Measurements from ENCODE around the gene PAFAH1B2.

Gene PAFAH1B2

GRCh38 chr11:117143390-117143789 is 697 bp upstream of the PAFAH1B2 start:
- no peak for DNase-seq
- Histone ChIP-seq H3K36me3 (peaks cover 32% of the 10 kb centered on the region), H3K4me1 (no peaks in the 10 kb centered on the region), H3K4me3 (ENCODE audit: low read depth, low read length) (peak overlapping the region; percentile 83), H3K27me3 (no peaks in the 10 kb centered on the region), H3K9me3 (no peaks in the 10 kb centered on the region)
- TF ChIP-seq CTCF (IDR thresholded peaks at IDR 0.05; ENCODE audit: low read depth, low read length): no peak

GRCh38 chr11:117144477-117145392 is 648 bp downstream of the PAFAH1B2 start:
- Histone ChIP-seq H3K27me3 (no peaks in the 10 kb centered on the region), H3K36me3 (peaks cover 37% of the 10 kb centered on the region), H3K4me3 (ENCODE audit: low read depth, low read length) (peak overlapping the region; percentile 83), H3K4me1 (no peaks in the 10 kb centered on the region), H3K9me3 (no peaks in the 10 kb centered on the region)
- TF ChIP-seq CTCF (IDR thresholded peaks at IDR 0.05; ENCODE audit: low read depth, low read length): no peak
- DNase-seq: peak; percentile 65

GRCh38 chr11:117145393-117145761 is 1.3 kb downstream of the PAFAH1B2 start:
- peaks cover 37% of the 10 kb centered on the region for H3K36me3 ChIP-seq
- DNase-seq: peak; percentile 21
- TF ChIP-seq CTCF (IDR thresholded peaks at IDR 0.05; ENCODE audit: low read depth, low read length): peak; percentile 41

GRCh38 chr11:117146521-117146920 is 2.4 kb downstream of the PAFAH1B2 start:
- Histone ChIP-seq H3K4me3 (ENCODE audit: low read depth, low read length) (no peak overlapping the region), H3K9me3 (no peaks in the 10 kb centered on the region), H3K27me3 (no peaks in the 10 kb centered on the region), H3K4me1 (no peaks in the 10 kb centered on the region), H3K36me3 (peaks cover 37% of the 10 kb centered on the region)
- no peak for DNase-seq
- no peak for TF ChIP-seq CTCF (IDR thresholded peaks at IDR 0.05; ENCODE audit: low read depth, low read length)

More at GRCh38 chr11:117145393-117145761, 1.3 kb downstream of the PAFAH1B2 start:
- H3K4me3 ChIP-seq (ENCODE audit: low read depth, low read length): peak overlapping the region; percentile 83
- H3K4me1 ChIP-seq: no peaks in the 10 kb centered on the region
- H3K27me3 ChIP-seq: no peaks in the 10 kb centered on the region
- H3K9me3 ChIP-seq: no peaks in the 10 kb centered on the region

GRCh38 chr11:117152066-117152465 is 8.0 kb downstream of the PAFAH1B2 start:
- no peak for DNase-seq
- no peaks in the 10 kb centered on the region for H3K27me3 ChIP-seq
- H3K36me3 ChIP-seq: peaks cover 51% of the 10 kb centered on the region
- no peak overlapping the region for H3K4me3 ChIP-seq (ENCODE audit: low read depth, low read length)
- no peaks in the 10 kb centered on the region for H3K9me3 ChIP-seq
- H3K4me1 ChIP-seq: no peaks in the 10 kb centered on the region
- no peak for TF ChIP-seq CTCF (IDR thresholded peaks at IDR 0.05; ENCODE audit: low read depth, low read length)

GRCh38 chr11:117154468-117154867 is 10.4 kb downstream of the PAFAH1B2 start:
- DNase-seq: no peak
- Histone ChIP-seq H3K9me3 (no peaks in the 10 kb centered on the region), H3K27me3 (no peaks in the 10 kb centered on the region), H3K4me1 (no peaks in the 10 kb centered on the region), H3K36me3 (peaks cover 55% of the 10 kb centered on the region), H3K4me3 (ENCODE audit: low read depth, low read length) (no peak overlapping the region)
- no peak for TF ChIP-seq CTCF (IDR thresholded peaks at IDR 0.05; ENCODE audit: low read depth, low read length)

Measured in BE2C (cell line).